Spleen (tissue), 11 donors: ENCODE measurements around the gene PFKP. TPM values are rescaled to one million over a fixed set of nuclear protein-coding genes. Genes with fewer than 3 reads are reported as not detected.

Source experiments
- DNase-seq: peaks from one replicate; pipeline ENCODE4 v3.0.0-alpha.2; 2020
- H3K27ac ChIP-seq, 8 donors: fragments of 200-600 bp; sonication (generic) in 7 of 8; 1 replicate in 4 of 8; 2 replicates in 4 of 8; pipeline versions ENCODE4 v1.5.0 to v1.8.0; 2016 to 2021; ENCODE audit warnings: inconsistent platforms in 4 of 8, mild to moderate bottlenecking in 4 of 8, moderate library complexity in 1 of 8
- H3K27me3 ChIP-seq, 7 donors: fragments of 200-600 bp; sonication (generic) in 6 of 7; replicated peaks in 1 of 7; 1 replicate in 4 of 7; 2 replicates in 3 of 7; pipeline versions ENCODE4 v1.5.0 to v1.8.0; 2016 to 2021; ENCODE audit warnings: inconsistent platforms in 3 of 7, mild to moderate bottlenecking in 1 of 7
- H3K36me3 ChIP-seq, 6 donors: fragments of 200-600 bp; sonication (generic) in 5 of 6; 1 replicate in 4 of 6; 2 replicates in 2 of 6; pipeline versions ENCODE4 v1.5.0 to v1.8.0; 2016 to 2021; ENCODE audit warnings: inconsistent platforms in 2 of 6
- H3K4me1 ChIP-seq, 6 donors: fragments of 200-600 bp; sonication (generic) in 5 of 6; 1 replicate in 3 of 6; 2 replicates in 3 of 6; pipeline versions ENCODE4 v1.5.0 to v1.8.0; 2016 to 2021; ENCODE audit warnings: inconsistent platforms in 3 of 6
- H3K4me3 ChIP-seq, 8 donors: fragments of 200-600 bp; sonication (generic) in 7 of 8; 1 replicate in 4 of 8; 2 replicates in 4 of 8; pipeline versions ENCODE4 v1.5.0 to v1.8.0; 2016 to 2021; ENCODE audit warnings: inconsistent platforms in 4 of 8, mild to moderate bottlenecking in 4 of 8, moderate library complexity in 2 of 8
- H3K9me3 ChIP-seq, 8 donors: fragments of 200-600 bp; sonication (generic) in 7 of 8; 1 replicate in 4 of 8; 2 replicates in 4 of 8; pipeline versions ENCODE4 v1.5.0 to v1.8.0; 2016 to 2021; ENCODE audit warnings: inconsistent platforms in 4 of 8
- CTCF ChIP-seq, 11 experiments: fragments of 200-600 bp in 7 of 11; fragments of 450-650 bp in 4 of 11; sonication (generic) in 4 of 11; IDR thresholded peaks in 8 of 11; conservative IDR thresholded peaks in 3 of 11; 1 replicate in 7 of 11; 2 replicates in 4 of 11; pipeline versions ENCODE4 v1.4.0 to v1.8.0; 2016 to 2021; ENCODE audit warnings: antibody characterized with exemption in 11 of 11, inconsistent platforms in 4 of 11, mild to moderate bottlenecking in 1 of 11
- POLR2A ChIP-seq, 3 donors: fragments of 450-650 bp; IDR thresholded peaks; one replicate each; pipeline ENCODE4 v1.5.1; 2017; ENCODE audit warnings: antibody characterized with exemption in 3 of 3, mild to moderate bottlenecking in 1 of 3
- POLR2AphosphoS5 ChIP-seq, 3 donors: sonication (generic); formaldehyde crosslinking; IDR thresholded peaks; one replicate each; pipeline ENCODE4 v1.5.1; 2017; ENCODE audit warnings: antibody characterized with exemption in 3 of 3
- WGBS, 5 donors: extraction: QIAGEN DNeasy Blood & Tissue Kit in 3 of 5; methylation state at CpG; one replicate each; pipeline versions ENCODE4 v1.1.5 to v1.1.7; 2013 to 2018; 5-methylcytosine and 5-hydroxymethylcytosine counted together
- intact Hi-C: fragments of 100-400 bp; cut with DNase I; formaldehyde crosslinking; loops from one replicate; pipeline ENCODE4 v1.15.0; 2023; ENCODE audit warnings: low total_unique reads
- polyA plus RNA-seq, 3 donors: library from polyadenylated mRNA; stranded (reverse); fragments of 200-250 nt; gene quantifications; one replicate each; pipeline ENCODE4 v1.2.1, GENCODE V29; 2013
- total RNA-seq, 7 donors: library from RNA; depleted of rRNA in 3 of 7; stranded (reverse); fragments of >200 nt in 3 of 7; fragmentation: NEBNext Ultra II Directional in 4 of 7; extraction: Animal tissue kit (Norgen Biotek cat#: 25700) in 4 of 7; gene quantifications; one replicate each; pipeline versions ENCODE4 v1.1.0 to v1.2.1, GENCODE V29; 2016 to 2021
- donor health status: healthy with polysubstance abuse.
- donor health status: DM: no; HTN: no; CAD: no; lungs with moderate emphysema.
- donor health status: DM: no; HTN: no; CAD: no.
- donor health status: Bipolar disorder and iron deficiency.
- donor health status: healthy.
- donor health status: DM: no; HTN: no; CAD: no.
- donor health status: DM: yes; HTN: yes; CAD: no.

Gene PFKP
- total and polyA plus RNA-seq, 10 donors, result 19.0 to 60.9 (median 28.6) TPM

- Histone ChIP-seq H3K4me3 (no peak overlapping the region), H3K4me1 (no peaks in the 10 kb centered on the region), H3K27ac (no peak overlapping the region), H3K27me3 (peaks cover 0 to 26% (median 0%) of the 10 kb centered on the region in 7 donors), H3K9me3 (peaks cover 0 to 8% (median 2%) of the 10 kb centered on the region in 8 donors), H3K36me3 (no peaks in the 10 kb centered on the region)
- 54 to 69% (median 58%) methylated on average over 3 of the region's 3 CpGs for WGBS, 5 donors
- intact Hi-C loops, result no loop called here
- DNase-seq, result no peak
- TF ChIP-seq POLR2AphosphoS5 (IDR thresholded peaks at IDR 0.05), result no peak
- TF ChIP-seq POLR2A (IDR thresholded peaks at IDR 0.05), result no peak
- TF ChIP-seq CTCF (IDR thresholded peaks at IDR 0.05 in 8 of 11, conservative IDR thresholded peaks at IDR 0.05 in 3 of 11), result no peak
These were observed 45.3 kb upstream of the PFKP start for GRCh38 chr10:3022027-3022426.

GRCh38 chr10:3023892-3024291, 43.5 kb upstream of the PFKP start:
- intact Hi-C loops, result no loop called here
- WGBS, 5 donors, result 85 to 94% (median 91%) methylated on average over 2 of the region's 2 CpGs

GRCh38 chr10:3025026-3025683, 42.2 kb upstream of the PFKP start:
- WGBS, 5 donors, result 39 to 59% (median 53%) methylated on average over 6 of the region's 6 CpGs
- Histone ChIP-seq H3K36me3 (no peaks in the 10 kb centered on the region), H3K27me3 (peaks cover 0 to 27% (median 0%) of the 10 kb centered on the region in 7 donors), H3K9me3 (peaks cover 0 to 7% (median 2%) of the 10 kb centered on the region in 8 donors), H3K27ac (no peak overlapping the region), H3K4me1 (no peaks in the 10 kb centered on the region), H3K4me3 (no peak overlapping the region)
- intact Hi-C loops, result no loop called here
- TF ChIP-seq CTCF (IDR thresholded peaks at IDR 0.05 in 8 of 11, conservative IDR thresholded peaks at IDR 0.05 in 3 of 11), result no peak
- no peak for TF ChIP-seq POLR2A (IDR thresholded peaks at IDR 0.05)
- TF ChIP-seq POLR2AphosphoS5 (IDR thresholded peaks at IDR 0.05), result no peak
- DNase-seq, result no peak

More at GRCh38 chr10:3023892-3024291, 43.5 kb upstream of the PFKP start:
- H3K9me3 ChIP-seq, result peaks cover 0 to 8% (median 2%) of the 10 kb centered on the region in 8 donors
- TF ChIP-seq POLR2A (IDR thresholded peaks at IDR 0.05) (no peak), POLR2AphosphoS5 (IDR thresholded peaks at IDR 0.05) (no peak), CTCF (IDR thresholded peaks at IDR 0.05 in 8 of 11, conservative IDR thresholded peaks at IDR 0.05 in 3 of 11) (no peak)
- no peak for DNase-seq
- H3K27me3 ChIP-seq, result peaks cover 0 to 32% (median 0%) of the 10 kb centered on the region in 7 donors
- H3K27ac ChIP-seq, result no peak overlapping the region
- no peaks in the 10 kb centered on the region for H3K36me3 ChIP-seq
- H3K4me1 ChIP-seq, result no peaks in the 10 kb centered on the region
- H3K4me3 ChIP-seq, result no peak overlapping the region

- peaks cover 0 to 7% (median 2%) of the 10 kb centered on the region in 8 donors for H3K9me3 ChIP-seq
- peaks cover 0 to 16% (median 0%) of the 10 kb centered on the region in 7 donors for H3K27me3 ChIP-seq
- no peak for TF ChIP-seq POLR2AphosphoS5 (IDR thresholded peaks at IDR 0.05)
- no peak for TF ChIP-seq CTCF (IDR thresholded peaks at IDR 0.05 in 8 of 11, conservative IDR thresholded peaks at IDR 0.05 in 3 of 11)
- no peak for TF ChIP-seq POLR2A (IDR thresholded peaks at IDR 0.05)
- H3K4me3 ChIP-seq, result no peak overlapping the region
- H3K27ac ChIP-seq, result no peak overlapping the region
- DNase-seq, result no peak
- 58 to 80% (median 64%) methylated on average over 3 of the region's 3 CpGs for WGBS, 5 donors
- intact Hi-C loops, result no loop called here
- no peaks in the 10 kb centered on the region for H3K4me1 ChIP-seq
- no peaks in the 10 kb centered on the region for H3K36me3 ChIP-seq
These were observed 39.5 kb upstream of the PFKP start for GRCh38 chr10:3027866-3028265.
